Measurements from ENCODE around the gene TMEM60.

DNA sequence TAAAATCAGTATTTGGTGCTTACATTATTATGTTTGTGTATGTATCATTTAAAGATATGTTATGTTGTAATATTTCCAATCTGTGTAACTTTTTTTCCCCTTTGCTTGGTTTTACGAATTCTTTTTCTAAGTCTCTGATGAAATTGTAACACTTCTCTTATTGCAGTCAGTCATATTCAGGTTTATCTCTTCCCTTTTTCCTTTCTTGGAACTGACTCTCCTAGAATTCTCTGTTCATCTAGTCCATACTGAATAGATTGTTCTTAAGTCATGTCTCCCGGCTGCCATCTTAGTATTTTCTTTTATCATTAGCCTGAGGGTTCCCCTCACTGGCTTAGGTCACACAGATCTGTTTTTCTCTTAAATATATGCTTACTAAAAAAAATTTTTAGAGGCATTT, 45.0 kb upstream of the TMEM60 start:
- no peak for TF ChIP-seq POLR2A (IDR thresholded peaks at IDR 0.05; ENCODE audit: extremely low read depth, insufficient read length)
- TF ChIP-seq, protein P1, sequence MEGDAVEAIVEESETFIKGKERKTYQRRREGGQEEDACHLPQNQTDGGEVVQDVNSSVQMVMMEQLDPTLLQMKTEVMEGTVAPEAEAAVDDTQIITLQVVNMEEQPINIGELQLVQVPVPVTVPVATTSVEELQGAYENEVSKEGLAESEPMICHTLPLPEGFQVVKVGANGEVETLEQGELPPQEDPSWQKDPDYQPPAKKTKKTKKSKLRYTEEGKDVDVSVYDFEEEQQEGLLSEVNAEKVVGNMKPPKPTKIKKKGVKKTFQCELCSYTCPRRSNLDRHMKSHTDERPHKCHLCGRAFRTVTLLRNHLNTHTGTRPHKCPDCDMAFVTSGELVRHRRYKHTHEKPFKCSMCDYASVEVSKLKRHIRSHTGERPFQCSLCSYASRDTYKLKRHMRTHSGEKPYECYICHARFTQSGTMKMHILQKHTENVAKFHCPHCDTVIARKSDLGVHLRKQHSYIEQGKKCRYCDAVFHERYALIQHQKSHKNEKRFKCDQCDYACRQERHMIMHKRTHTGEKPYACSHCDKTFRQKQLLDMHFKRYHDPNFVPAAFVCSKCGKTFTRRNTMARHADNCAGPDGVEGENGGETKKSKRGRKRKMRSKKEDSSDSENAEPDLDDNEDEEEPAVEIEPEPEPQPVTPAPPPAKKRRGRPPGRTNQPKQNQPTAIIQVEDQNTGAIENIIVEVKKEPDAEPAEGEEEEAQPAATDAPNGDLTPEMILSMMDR (IDR thresholded peaks at IDR 0.05; ENCODE audit: low read depth, low read length), result no peak
- TF ChIP-seq, protein P2, sequence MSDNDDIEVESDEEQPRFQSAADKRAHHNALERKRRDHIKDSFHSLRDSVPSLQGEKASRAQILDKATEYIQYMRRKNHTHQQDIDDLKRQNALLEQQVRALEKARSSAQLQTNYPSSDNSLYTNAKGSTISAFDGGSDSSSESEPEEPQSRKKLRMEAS (IDR thresholded peaks at IDR 0.05; ENCODE audit: low read depth, low read length), result no peak
